HG02840 (cell line): ENCODE data around the gene ROBO1.
"Not testable (repeated sequence)": the region's sequence is repeated elsewhere in the genome, so short reads cannot be mapped to it uniquely, and the experiment has no call there.

Experiments used
- ATAC-seq: cut with Tn5 transposase; IDR thresholded peaks from one replicate; pipeline ENCODE4 v1.9.1; 2021; ENCODE audit warnings: mild to moderate bottlenecking, moderate library complexity, moderate number of reproducible peaks; ENCODE audit not compliant: unreplicated experiment, low FRiP score

ROBO1 gene

DNA sequence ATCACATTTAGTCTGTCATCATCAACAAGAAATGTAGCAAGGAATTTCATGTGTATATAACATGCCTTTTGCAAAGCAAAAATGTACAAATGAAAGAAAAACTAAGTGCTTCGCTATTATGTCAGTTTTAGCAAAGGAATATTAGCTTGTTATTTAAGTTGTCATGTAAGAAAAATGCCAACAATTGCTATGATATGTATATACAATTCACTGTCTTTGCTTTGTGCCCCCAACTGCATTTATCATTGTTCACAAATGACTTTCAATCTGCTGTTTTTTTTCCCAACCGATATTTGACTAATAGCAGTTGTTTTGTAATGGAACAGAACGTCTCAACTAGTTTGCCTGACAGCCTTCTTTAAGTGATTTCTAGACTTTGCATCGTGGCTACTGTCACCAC is 207.1 kb downstream of the ROBO1 start:
- no peak for ATAC-seq

GRCh38 chr3:79558943-79559342 is 208.9 kb downstream of the ROBO1 start:
- ATAC-seq = no peak

GRCh38 chr3:79555655-79556054 is 212.1 kb downstream of the ROBO1 start:
- no peak for ATAC-seq

GRCh38 chr3:79551997-79552396 is 215.8 kb downstream of the ROBO1 start:
- ATAC-seq = no peak

DNA sequence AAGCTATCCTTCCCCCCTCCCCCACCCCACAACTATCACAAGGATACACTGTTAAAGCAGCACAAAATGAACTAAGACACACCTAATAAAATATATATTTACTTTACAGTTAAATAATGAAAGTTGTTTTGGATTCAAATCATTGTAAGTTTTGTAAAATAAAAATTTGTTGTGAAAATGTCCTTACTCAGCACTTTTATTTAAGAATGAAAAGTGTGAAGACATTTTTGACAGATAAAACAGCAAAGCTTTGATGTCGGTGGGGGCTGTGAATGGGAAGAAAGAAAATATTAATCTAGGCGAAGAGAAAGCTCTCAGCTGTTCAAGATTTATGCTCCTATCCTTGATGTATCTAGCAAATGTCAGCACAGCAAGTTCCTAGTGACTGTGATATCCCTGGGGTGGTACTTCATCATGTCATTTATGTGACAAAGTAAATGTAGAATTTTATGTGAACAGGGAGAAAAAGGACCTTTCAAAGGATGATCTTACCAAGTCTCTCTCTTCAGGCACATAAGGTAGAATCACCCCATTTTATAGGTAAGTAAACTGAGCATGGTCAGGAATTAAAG is 216.4 kb downstream of the ROBO1 start:
- ATAC-seq = no peak

- ATAC-seq = no peak
These were observed 224.4 kb downstream of the ROBO1 start for GRCh38 chr3:79543218-79543982.

DNA sequence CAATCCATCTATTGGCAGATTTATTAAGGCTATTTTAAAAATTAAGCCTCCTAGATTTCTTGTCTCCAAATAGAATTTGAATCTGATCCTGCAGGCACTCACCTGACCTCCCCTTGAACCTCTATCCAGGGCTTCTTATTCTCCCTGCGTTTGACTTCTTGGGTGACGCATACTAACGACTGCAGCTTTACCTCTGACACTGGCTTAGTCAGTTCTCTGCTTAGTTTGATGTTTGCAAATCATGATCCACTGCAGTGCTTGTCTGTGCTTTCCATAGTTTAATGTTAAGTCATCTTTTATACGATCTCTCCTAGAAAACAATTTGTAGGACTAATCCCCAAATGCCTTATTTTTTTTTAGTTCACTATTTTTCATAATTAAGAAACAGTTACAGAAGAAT is 233.1 kb downstream of the ROBO1 start:
- no peak for ATAC-seq

DNA sequence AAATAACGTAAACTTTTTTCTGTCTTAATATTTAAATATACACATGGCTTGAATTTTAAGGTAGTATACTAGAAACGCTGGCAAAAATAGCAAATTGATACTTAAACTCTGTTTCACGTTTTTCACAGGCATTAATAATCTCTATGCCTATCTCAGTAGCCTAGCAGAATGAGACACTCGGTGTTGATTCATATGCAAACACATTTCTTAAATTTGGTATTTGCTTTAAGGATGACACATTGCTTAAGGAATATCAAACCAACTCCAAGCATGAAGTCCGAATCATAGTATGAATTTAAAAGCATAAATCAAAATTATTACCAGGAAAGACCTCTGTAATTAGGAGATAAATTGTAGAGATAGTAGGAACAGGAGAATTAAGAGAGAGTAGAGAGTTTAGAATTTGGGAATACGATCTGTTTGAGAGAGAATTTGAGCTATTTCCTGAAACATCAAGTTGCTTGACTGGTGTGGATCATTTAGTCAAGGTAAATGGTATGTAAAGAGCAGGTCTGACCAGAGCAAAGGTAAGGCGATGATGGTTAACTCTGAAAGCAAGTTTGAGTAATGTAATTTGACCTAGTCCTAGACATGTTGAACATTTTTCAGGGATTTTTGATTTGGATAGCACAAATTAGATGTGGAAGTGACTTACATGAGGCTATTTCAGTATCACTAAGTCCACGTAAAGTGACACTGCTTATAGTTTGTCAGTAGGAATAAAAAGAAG is 236.1 kb downstream of the ROBO1 start:
- ATAC-seq = no peak

GRCh38 chr3:79521221-79521848 is 246.5 kb downstream of the ROBO1 start:
- no peak for ATAC-seq

- no peak for ATAC-seq
These were observed 249.9 kb downstream of the ROBO1 start for GRCh38 chr3:79517766-79518413.

DNA sequence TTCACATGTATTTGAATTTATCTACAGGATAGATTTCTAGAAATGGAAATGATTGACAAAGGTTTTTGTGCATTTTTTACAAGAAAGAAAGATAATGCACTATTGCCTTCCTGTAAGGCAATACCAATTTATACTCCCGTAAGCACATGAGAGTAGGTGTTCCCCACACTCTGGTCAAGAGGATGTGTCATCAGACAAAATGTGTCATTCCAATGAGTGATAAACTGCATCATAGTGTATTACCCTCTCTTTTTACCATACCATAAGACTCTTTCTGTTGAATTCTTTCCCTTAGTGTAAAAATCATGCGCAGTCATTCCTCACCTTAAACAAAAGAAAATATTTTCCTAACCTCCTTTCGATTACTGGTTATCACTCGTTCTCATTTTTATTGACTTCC is 251.0 kb downstream of the ROBO1 start:
- no peak for ATAC-seq

DNA sequence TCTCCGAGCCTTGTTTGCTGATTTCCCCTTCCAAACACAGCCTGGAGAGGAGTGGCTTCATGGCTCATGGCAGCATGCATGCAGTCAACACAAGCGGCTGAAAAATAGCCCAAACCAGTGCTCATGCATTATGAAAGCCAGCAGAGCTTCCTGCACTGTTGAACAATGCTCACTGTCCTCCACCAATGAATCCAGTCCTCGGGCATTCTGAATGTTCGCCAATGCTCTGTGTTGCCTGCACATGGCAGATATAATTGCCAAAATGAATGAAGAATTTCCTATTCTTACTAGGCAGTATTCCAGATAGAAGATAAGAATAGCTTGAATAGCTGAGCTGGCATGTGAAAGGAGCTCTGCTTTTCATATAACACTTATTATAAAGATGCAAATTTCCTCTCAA is 252.7 kb downstream of the ROBO1 start:
- no peak for ATAC-seq

DNA sequence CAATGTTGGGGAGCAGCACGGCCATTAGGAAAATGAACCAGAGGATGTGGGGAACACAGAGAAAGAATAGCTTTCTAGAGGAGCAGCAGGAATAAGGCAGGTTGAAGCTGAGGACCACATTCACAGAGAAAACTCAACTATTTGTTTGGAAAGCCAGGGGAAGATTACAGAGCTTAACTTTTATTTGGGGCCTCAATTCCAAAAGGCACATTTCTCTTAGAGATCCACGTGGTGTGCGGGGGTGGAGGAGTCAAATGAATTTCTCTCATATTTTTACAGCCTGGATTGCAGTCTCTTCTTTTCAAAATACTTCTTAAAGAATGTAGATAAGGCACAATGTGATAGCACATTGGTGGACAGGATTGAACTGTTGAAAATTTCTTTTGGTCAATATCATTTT is 253.7 kb downstream of the ROBO1 start:
- no peak for ATAC-seq

DNA sequence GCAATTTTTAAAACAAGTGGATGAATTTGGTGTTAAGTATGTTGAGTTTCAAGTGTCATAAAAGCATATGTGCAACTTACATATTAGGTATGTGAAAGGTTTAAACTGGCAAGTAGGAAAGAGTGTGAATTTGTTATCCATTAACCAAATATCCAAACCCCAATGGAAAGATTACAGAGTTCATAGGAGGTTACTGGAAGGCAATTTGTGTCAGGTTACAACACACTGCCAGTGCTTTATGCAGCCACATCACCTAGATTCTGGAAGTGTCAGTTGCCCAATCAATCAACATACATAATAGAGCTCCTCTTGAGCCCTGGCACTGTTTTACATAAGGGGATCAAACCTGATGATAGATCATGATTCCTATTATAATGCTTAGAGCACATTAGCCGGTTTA is 261.0 kb downstream of the ROBO1 start:
- no peak for ATAC-seq

GRCh38 chr3:79502216-79502681 is 265.5 kb downstream of the ROBO1 start:
- not testable (repeated sequence) for ATAC-seq

DNA sequence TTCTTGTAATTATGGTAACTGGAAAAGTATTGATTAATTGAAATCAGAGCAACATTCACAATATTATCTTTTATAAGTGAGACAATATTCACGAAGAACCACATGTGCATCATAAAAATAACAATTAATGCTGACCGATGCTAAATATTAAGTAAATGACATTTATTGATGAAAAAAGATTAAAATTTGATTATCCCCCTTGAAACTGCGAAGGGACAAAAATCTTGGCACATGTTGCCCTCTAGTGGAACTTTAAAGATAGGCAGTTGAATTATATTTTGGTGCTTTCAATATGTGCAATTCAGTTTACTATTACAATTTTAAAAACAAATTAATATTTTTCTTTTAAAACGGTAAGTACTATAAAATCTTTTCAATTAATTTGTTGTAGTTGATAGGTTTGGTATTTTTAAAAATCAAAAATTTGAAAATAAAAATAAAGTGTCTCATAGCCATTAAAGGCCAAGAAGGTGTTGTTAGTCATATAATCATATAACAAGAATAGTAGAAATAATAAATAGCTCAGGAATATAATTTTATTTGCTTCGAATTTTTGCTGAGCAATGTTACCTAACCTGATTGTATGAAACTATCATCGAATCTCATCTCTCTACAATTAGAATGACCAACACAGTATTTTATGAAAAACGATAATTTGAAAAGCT is 270.2 kb downstream of the ROBO1 start:
- no peak for ATAC-seq

DNA sequence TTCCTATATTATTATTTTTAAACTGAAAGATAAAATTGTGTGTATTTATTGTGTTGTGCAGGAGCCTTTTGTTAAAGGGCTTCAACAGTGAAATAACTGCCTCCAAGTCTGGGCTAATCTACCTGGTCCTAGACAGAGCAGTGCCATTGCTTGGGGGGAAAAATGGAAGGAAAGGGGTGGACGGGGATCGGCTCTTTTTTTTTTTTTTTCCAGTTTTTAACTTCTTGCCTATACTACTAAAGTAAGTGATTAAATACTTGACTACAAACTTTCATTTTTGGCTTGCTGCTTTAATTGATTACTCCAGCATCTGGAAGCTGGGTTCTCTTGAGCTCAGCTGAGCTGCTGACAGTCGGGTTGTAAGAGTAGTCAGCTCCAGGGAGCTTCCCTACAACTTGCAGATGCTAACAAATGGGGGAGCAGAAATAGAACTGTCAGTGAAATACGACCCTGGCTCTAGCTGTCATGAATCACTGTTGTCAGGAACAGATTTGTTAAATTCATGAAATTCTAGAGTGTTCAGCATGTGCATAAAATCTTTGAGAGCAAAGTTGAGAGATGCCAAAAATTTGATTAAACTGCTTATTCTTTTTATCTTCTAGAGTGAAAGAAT is 276.7 kb downstream of the ROBO1 start:
- ATAC-seq = no peak

GRCh38 chr3:79490165-79491028 is 277.4 kb downstream of the ROBO1 start:
- ATAC-seq = no peak

DNA sequence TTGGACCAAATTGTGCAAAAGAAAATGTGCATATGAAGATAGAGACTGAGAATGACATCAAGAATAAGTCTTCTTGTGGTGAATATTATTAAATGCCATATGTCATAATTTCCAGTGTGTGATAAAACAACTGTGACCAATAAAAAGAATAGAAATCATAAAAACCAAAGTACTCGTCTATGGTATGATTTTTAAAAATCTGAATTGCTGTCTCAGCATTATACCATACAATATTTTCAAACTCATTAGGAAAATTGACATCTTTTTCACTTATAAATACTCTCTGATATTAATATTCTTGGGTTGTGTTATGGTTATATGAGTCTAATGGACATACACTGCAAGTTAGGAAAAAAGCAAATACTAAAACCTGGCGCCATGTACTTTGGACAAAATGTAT is 279.4 kb downstream of the ROBO1 start:
- no peak for ATAC-seq
